ENCODE results near the gene FLRT1.

FLRT1 gene

GRCh38 chr11:64007629-64008282 lies 28.0 kb upstream of the FLRT1 start:
- DNase-seq: no peak

- DNase-seq: no peak
These were observed 27.3 kb upstream of the FLRT1 start for GRCh38 chr11:64008283-64008913.

GRCh38 chr11:64008914-64009633 lies 26.7 kb upstream of the FLRT1 start:
- no peak for DNase-seq

- no peak for DNase-seq
These were observed 26.0 kb upstream of the FLRT1 start for GRCh38 chr11:64009710-64010109.

- no peak for DNase-seq
These were observed 24.9 kb upstream of the FLRT1 start for GRCh38 chr11:64010783-64011182.

GRCh38 chr11:64011371-64011770 lies 24.4 kb upstream of the FLRT1 start:
- no peak for DNase-seq

- no peak for DNase-seq
These were observed 22.4 kb upstream of the FLRT1 start for GRCh38 chr11:64013141-64013896.

- no peak for DNase-seq
These were observed 21.4 kb upstream of the FLRT1 start for GRCh38 chr11:64014356-64014755.

- DNase-seq: no peak
These were observed 20.2 kb upstream of the FLRT1 start for GRCh38 chr11:64015510-64015909.

GRCh38 chr11:64015935-64016845 lies 19.5 kb upstream of the FLRT1 start:
- DNase-seq: no peak

- DNase-seq: no peak
These were observed 17.8 kb upstream of the FLRT1 start for GRCh38 chr11:64017945-64018224.

- DNase-seq: no peak
These were observed 17.4 kb upstream of the FLRT1 start for GRCh38 chr11:64018310-64018709.

- DNase-seq: no peak
These were observed 16.4 kb upstream of the FLRT1 start for GRCh38 chr11:64019106-64020037.

GRCh38 chr11:64020976-64021756 lies 14.6 kb upstream of the FLRT1 start:
- DNase-seq: no peak

- DNase-seq: no peak
These were observed 14.0 kb upstream of the FLRT1 start for GRCh38 chr11:64021757-64022093.

- no peak for DNase-seq
These were observed 13.5 kb upstream of the FLRT1 start for GRCh38 chr11:64022125-64022784.

GRCh38 chr11:64023712-64024710 lies 11.7 kb upstream of the FLRT1 start:
- DNase-seq: no peak

- no peak for DNase-seq
These were observed 10.5 kb upstream of the FLRT1 start for GRCh38 chr11:64025205-64025604.
